ELF-1 (cell line): Measurements from ENCODE around the gene CKLF.

ENCODE experiments used
- DNase-seq: peaks from one replicate; pipeline ENCODE4 v3.0.0-alpha.2; 2016; ENCODE audit warnings: low read depth, low spot score

The CKLF gene

GRCh38 chr16:66517586-66518263 lies 34.7 kb upstream of the CKLF start:
- no peak for DNase-seq

- DNase-seq = no peak
Measured at GRCh38 chr16:66519482-66520373, 32.6 kb upstream of the CKLF start.

GRCh38 chr16:66520406-66521170 lies 31.8 kb upstream of the CKLF start:
- DNase-seq = no peak

GRCh38 chr16:66521252-66521713 lies 31.1 kb upstream of the CKLF start:
- no peak for DNase-seq

- no peak for DNase-seq
Measured at GRCh38 chr16:66521951-66522771, 30.2 kb upstream of the CKLF start.

- no peak for DNase-seq
Measured at GRCh38 chr16:66522816-66523590, 29.4 kb upstream of the CKLF start.

- no peak for DNase-seq
Measured at GRCh38 chr16:66523861-66524354, 28.5 kb upstream of the CKLF start.

GRCh38 chr16:66524601-66525164 lies 27.7 kb upstream of the CKLF start:
- no peak for DNase-seq

GRCh38 chr16:66525396-66526180 lies 26.8 kb upstream of the CKLF start:
- no peak for DNase-seq

GRCh38 chr16:66528294-66528693 lies 24.1 kb upstream of the CKLF start:
- no peak for DNase-seq

GRCh38 chr16:66529475-66529874 lies 22.9 kb upstream of the CKLF start:
- no peak for DNase-seq

GRCh38 chr16:66534376-66534799 lies 18.0 kb upstream of the CKLF start:
- DNase-seq = no peak

GRCh38 chr16:66536525-66536924 lies 15.9 kb upstream of the CKLF start:
- no peak for DNase-seq

- no peak for DNase-seq
Measured at GRCh38 chr16:66537236-66537635, 15.1 kb upstream of the CKLF start.

GRCh38 chr16:66538910-66539309 lies 13.5 kb upstream of the CKLF start:
- DNase-seq = no peak

GRCh38 chr16:66539623-66540469 lies 12.5 kb upstream of the CKLF start:
- DNase-seq = no peak

GRCh38 chr16:66541388-66542355 lies 10.7 kb upstream of the CKLF start:
- DNase-seq = no peak
